SJCRH30 (cell line): Measurements from ENCODE around the gene IRS4. TPM values are rescaled to one million over a fixed set of nuclear protein-coding genes. Genes with fewer than 3 reads are reported as not detected.
A peak's percentile ranks its signal among the peaks of the same experiment; 100 is the strongest.

Experiments used
- DNase-seq, 2 experiments: peaks; one replicate each; pipeline ENCODE4 v3.0.0-alpha.2; 2015 to 2020
- H3K27ac ChIP-seq: fragments of 250-450 bp; sonication (Bioruptor Pico); 2 replicates; pipeline ENCODE4 v1.5.1; 2020; ENCODE audit warnings: mild to moderate bottlenecking, moderate library complexity
- H3K27me3 ChIP-seq: fragments of 250-450 bp; sonication (Bioruptor Pico); 2 replicates; pipeline ENCODE4 v1.5.1; 2020; ENCODE audit warnings: mild to moderate bottlenecking, moderate library complexity
- H3K36me3 ChIP-seq: fragments of 250-450 bp; sonication (Bioruptor Pico); 2 replicates; pipeline ENCODE4 v1.5.1; 2020; ENCODE audit warnings: mild to moderate bottlenecking, moderate library complexity
- H3K4me1 ChIP-seq: fragments of 250-450 bp; sonication (Bioruptor Pico); 2 replicates; pipeline ENCODE4 v1.5.1; 2020; ENCODE audit warnings: mild to moderate bottlenecking, moderate library complexity
- H3K4me3 ChIP-seq: fragments of 250-450 bp; sonication (Bioruptor Pico); 2 replicates; pipeline ENCODE4 v1.5.1; 2020; ENCODE audit warnings: mild to moderate bottlenecking, moderate library complexity
- H3K9me3 ChIP-seq: fragments of 250-450 bp; sonication (Bioruptor Pico); replicated peaks from 2 replicates; pipeline ENCODE4 v1.5.1; 2020; ENCODE audit warnings: mild to moderate bottlenecking, moderate library complexity
- total RNA-seq: library from RNA; depleted of rRNA; stranded (reverse); fragments of >200 nt; shearing (Covaris generic); gene quantifications from 2 replicates; pipeline ENCODE4 v1.2.3, GENCODE V29; 2014; rRNA removed

The IRS4 gene
- total RNA-seq = not detected in 2 replicates

- H3K27ac ChIP-seq = no peak within 1 kb of the TSS
- no peaks in the 10 kb centered on the region for H3K27me3 ChIP-seq
- DNase-seq = no peak
- no peak within 1 kb of the TSS for H3K4me3 ChIP-seq
- H3K4me1 ChIP-seq = no peaks in the 10 kb centered on the region
- H3K9me3 ChIP-seq = no peaks in the 10 kb centered on the region
- H3K36me3 ChIP-seq = no peaks in the 10 kb centered on the region
Observed at GRCh38 chrX:108736509-108737479, at the start of gene IRS4. IRS4 (minus strand) TSS chrX:108736563.

DNA sequence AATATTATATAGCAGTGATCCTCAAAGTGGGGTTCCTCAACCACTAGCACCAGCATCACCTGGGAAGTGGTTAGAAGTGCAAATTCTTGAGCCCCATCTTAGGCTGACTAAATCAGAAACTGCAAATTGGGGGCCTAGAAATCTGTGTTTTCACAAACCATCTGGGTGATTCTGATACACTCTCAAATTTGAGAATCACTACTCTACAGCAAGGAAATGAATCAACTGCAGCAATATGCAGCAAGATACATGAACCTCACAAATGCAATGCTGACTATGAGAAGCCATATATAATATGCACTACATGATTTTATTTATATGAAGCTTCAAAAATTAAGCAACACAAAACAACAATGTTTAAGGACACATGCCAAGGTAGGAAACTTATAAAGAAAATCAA is 36.2 kb upstream of the IRS4 start:
- no peaks in the 10 kb centered on the region for H3K27me3 ChIP-seq
- H3K4me1 ChIP-seq = no peaks in the 10 kb centered on the region
- H3K27ac ChIP-seq = no peak overlapping the region
- H3K9me3 ChIP-seq = no peaks in the 10 kb centered on the region
- DNase-seq = no peak
- H3K4me3 ChIP-seq = no peak overlapping the region
- H3K36me3 ChIP-seq = no peaks in the 10 kb centered on the region

DNA sequence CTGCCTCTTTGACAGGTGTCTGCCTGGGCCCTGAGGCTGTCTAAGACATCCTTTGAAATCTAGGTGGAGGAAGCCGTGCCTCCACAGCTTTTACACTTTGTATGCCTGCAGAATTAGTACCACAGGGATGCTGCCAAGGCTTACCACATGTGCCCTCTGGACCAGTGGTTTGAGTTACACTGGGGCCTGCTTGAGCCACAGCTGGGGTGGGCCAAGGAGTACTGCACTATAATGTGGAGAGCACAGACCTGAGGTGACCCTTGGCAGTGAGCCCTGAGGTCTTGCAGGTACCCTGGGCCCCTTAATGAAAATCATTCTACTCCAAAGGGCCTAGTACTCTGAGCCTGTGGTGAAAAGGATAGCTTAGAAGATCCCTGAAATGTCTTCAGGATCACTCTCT is 27.2 kb upstream of the IRS4 start:
- H3K27me3 ChIP-seq = no peaks in the 10 kb centered on the region
- no peaks in the 10 kb centered on the region for H3K4me1 ChIP-seq
- H3K36me3 ChIP-seq = no peaks in the 10 kb centered on the region
- H3K4me3 ChIP-seq = no peak overlapping the region
- DNase-seq = no peak
- no peak overlapping the region for H3K27ac ChIP-seq
- no peaks in the 10 kb centered on the region for H3K9me3 ChIP-seq

DNA sequence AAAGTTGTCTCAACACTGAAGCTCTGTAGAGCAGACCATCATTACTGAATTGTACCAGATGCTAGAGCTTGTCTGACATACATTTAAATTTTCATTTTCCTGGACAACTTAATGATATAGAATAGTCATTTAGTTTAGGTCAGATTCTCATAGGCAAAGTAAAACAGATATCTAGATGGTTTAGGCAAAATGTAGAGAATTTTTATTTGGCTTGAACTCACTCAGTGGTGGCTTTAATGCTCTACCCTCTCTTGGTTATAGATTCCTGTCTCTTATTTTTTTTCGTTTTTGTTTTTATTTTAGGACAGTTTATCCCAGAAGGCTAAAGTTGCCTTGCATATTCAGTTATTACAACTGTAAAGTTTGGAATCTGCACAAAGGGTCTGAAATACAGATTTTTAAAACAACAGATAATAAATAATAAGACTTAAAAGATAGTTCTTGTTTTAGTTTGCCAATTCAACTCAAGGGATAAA is 4.0 kb upstream of the IRS4 start:
- Histone ChIP-seq H3K27me3 (no peaks in the 10 kb centered on the region), H3K27ac (no peak overlapping the region), H3K36me3 (no peaks in the 10 kb centered on the region), H3K9me3 (no peaks in the 10 kb centered on the region), H3K4me3 (no peak overlapping the region), H3K4me1 (no peaks in the 10 kb centered on the region)
- DNase-seq = no peak

- no peak overlapping the region for H3K27ac ChIP-seq
- no peak for DNase-seq
- H3K9me3 ChIP-seq = no peaks in the 10 kb centered on the region
- H3K4me1 ChIP-seq = no peaks in the 10 kb centered on the region
- H3K4me3 ChIP-seq = no peak overlapping the region
- no peaks in the 10 kb centered on the region for H3K36me3 ChIP-seq
- H3K27me3 ChIP-seq = no peaks in the 10 kb centered on the region
Observed at GRCh38 chrX:108737754-108738153, 1.4 kb upstream of the IRS4 start.

- Histone ChIP-seq H3K9me3 (no peaks in the 10 kb centered on the region), H3K27me3 (no peaks in the 10 kb centered on the region), H3K4me1 (no peaks in the 10 kb centered on the region), H3K27ac (no peak overlapping the region), H3K36me3 (no peaks in the 10 kb centered on the region), H3K4me3 (no peak overlapping the region)
- DNase-seq = no peak
Observed at GRCh38 chrX:108735679-108736508, 469 bp downstream of the IRS4 start.

GRCh38 chrX:108735091-108735678 is 1.2 kb downstream of the IRS4 start:
- Histone ChIP-seq H3K36me3 (no peaks in the 10 kb centered on the region), H3K4me1 (no peaks in the 10 kb centered on the region), H3K27ac (no peak overlapping the region), H3K9me3 (no peaks in the 10 kb centered on the region), H3K27me3 (no peaks in the 10 kb centered on the region), H3K4me3 (no peak overlapping the region)
- no peak for DNase-seq

- DNase-seq = no peak
- no peak overlapping the region for H3K27ac ChIP-seq
- H3K4me3 ChIP-seq = no peak overlapping the region
- no peaks in the 10 kb centered on the region for H3K4me1 ChIP-seq
- no peaks in the 10 kb centered on the region for H3K36me3 ChIP-seq
- no peaks in the 10 kb centered on the region for H3K9me3 ChIP-seq
- H3K27me3 ChIP-seq = no peaks in the 10 kb centered on the region
Observed at GRCh38 chrX:108734426-108734825, 1.9 kb downstream of the IRS4 start.

- no peak overlapping the region for H3K27ac ChIP-seq
- H3K27me3 ChIP-seq = no peaks in the 10 kb centered on the region
- no peaks in the 10 kb centered on the region for H3K4me1 ChIP-seq
- H3K9me3 ChIP-seq = no peaks in the 10 kb centered on the region
- peak in 1 of 2 experiments; percentile 1 for DNase-seq
- H3K36me3 ChIP-seq = no peaks in the 10 kb centered on the region
- no peak overlapping the region for H3K4me3 ChIP-seq
Observed at GRCh38 chrX:108732630-108733321, 3.6 kb downstream of the IRS4 start.

- Histone ChIP-seq H3K27me3 (no peaks in the 10 kb centered on the region), H3K36me3 (no peaks in the 10 kb centered on the region), H3K4me1 (no peaks in the 10 kb centered on the region), H3K9me3 (no peaks in the 10 kb centered on the region), H3K27ac (no peak overlapping the region), H3K4me3 (no peak overlapping the region)
- no peak for DNase-seq
Observed at GRCh38 chrX:108731153-108731552, 5.2 kb downstream of the IRS4 start.

- H3K27me3 ChIP-seq = no peaks in the 10 kb centered on the region
- no peak overlapping the region for H3K27ac ChIP-seq
- no peaks in the 10 kb centered on the region for H3K36me3 ChIP-seq
- no peaks in the 10 kb centered on the region for H3K4me1 ChIP-seq
- DNase-seq = no peak
- H3K4me3 ChIP-seq = no peak overlapping the region
- no peaks in the 10 kb centered on the region for H3K9me3 ChIP-seq
Observed at GRCh38 chrX:108726748-108727147, 9.6 kb downstream of the IRS4 start.

GRCh38 chrX:108722561-108722960 is 13.8 kb downstream of the IRS4 start:
- H3K27me3 ChIP-seq = no peaks in the 10 kb centered on the region
- H3K36me3 ChIP-seq = no peaks in the 10 kb centered on the region
- no peaks in the 10 kb centered on the region for H3K9me3 ChIP-seq
- no peak overlapping the region for H3K4me3 ChIP-seq
- no peaks in the 10 kb centered on the region for H3K4me1 ChIP-seq
- no peak overlapping the region for H3K27ac ChIP-seq
- DNase-seq = no peak

DNA sequence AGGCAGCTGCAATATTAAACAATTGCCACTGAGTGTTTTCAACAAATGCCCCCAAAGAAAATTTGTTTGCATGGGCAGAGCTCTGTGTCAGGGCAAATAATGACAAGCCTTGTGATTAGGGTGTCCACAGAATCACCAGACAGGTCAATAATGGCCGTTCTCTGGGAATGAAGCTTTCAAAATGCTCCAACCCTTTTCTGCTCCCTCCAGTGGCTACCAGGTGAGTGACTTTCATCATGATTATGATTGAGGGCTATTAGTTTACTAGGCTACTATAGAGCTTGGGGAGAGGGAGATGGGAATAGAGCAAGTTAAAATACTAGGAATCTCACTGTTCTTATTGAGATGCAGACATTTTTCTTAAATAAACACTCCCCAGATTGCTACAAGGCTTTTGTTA is 23.5 kb downstream of the IRS4 start:
- DNase-seq = no peak
- Histone ChIP-seq H3K4me1 (no peaks in the 10 kb centered on the region), H3K9me3 (no peaks in the 10 kb centered on the region), H3K4me3 (no peak overlapping the region), H3K36me3 (no peaks in the 10 kb centered on the region), H3K27ac (no peak overlapping the region), H3K27me3 (no peaks in the 10 kb centered on the region)

DNA sequence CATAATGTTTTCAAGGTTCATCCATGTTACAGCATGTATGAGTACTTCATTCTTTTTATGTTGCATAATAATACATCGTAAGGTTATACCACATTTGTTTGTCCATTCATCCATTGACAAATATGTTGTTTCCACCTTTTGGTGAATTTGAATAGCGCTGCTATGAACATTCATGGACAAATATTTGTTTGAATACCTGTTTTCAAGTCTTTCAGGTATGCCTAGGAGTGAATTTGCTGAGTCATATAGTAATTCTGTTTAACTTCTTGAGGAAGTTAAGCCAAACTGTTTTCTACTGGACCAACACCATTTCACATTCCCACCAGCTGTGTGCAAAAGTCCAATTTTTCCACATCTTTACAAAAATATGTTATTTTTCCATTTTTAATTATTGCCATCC is 31.5 kb downstream of the IRS4 start:
- DNase-seq = no peak
- Histone ChIP-seq H3K4me3 (no peak overlapping the region), H3K27ac (no peak overlapping the region), H3K4me1 (no peaks in the 10 kb centered on the region), H3K9me3 (no peaks in the 10 kb centered on the region), H3K36me3 (no peaks in the 10 kb centered on the region), H3K27me3 (no peaks in the 10 kb centered on the region)
